Subcutaneous adipose tissue (tissue), 4 donors: ENCODE measurements around the gene MINDY4. TPM values are rescaled to one million over a fixed set of nuclear protein-coding genes. Genes with fewer than 3 reads are reported as not detected.

Source experiments
- CTCF ChIP-seq: fragments of 450-650 bp; IDR thresholded peaks from one replicate; pipeline ENCODE4 v1.5.1; 2016; ENCODE audit warnings: low read depth, mild to moderate bottlenecking, control low read depth, antibody characterized with exemption, moderate library complexity
- total RNA-seq, 4 donors: library from RNA; depleted of rRNA; stranded (reverse); fragments of >200 nt; gene quantifications; one replicate each; pipeline ENCODE4 v1.1.0, GENCODE V29; 2016

The MINDY4 gene
- total RNA-seq, 4 donors from 2014 or later, result 3.7 to 8.5 (median 7.4) TPM

- TF ChIP-seq CTCF, result no peak
Measured at GRCh38 chr7:30926313-30926712, 155.1 kb downstream of the MINDY4 start.

GRCh38 chr7:30927040-30927439 is 155.8 kb downstream of the MINDY4 start:
- TF ChIP-seq CTCF, result no peak

- no peak for TF ChIP-seq CTCF
Measured at GRCh38 chr7:30927559-30927958, 156.3 kb downstream of the MINDY4 start.

- no peak for TF ChIP-seq CTCF
Measured at GRCh38 chr7:30928254-30928872, 157.1 kb downstream of the MINDY4 start.

GRCh38 chr7:30929686-30930085 is 158.5 kb downstream of the MINDY4 start:
- TF ChIP-seq CTCF, result no peak

GRCh38 chr7:30930621-30931020 is 159.4 kb downstream of the MINDY4 start:
- TF ChIP-seq CTCF, result no peak

GRCh38 chr7:30931161-30931928 is 160.1 kb downstream of the MINDY4 start:
- no peak for TF ChIP-seq CTCF
